Measurements from ENCODE around the gene OR2AE1. TPM values are rescaled to one million over a fixed set of nuclear protein-coding genes. Genes with fewer than 3 reads are reported as not detected.

Gene OR2AE1
- polyA plus RNA-seq, 1 donor = 0.22 TPM

Other genes starting within 250 kb of the OR2AE1 start
- gene CYP3A5, start 197.0 kb downstream of the OR2AE1 start, polyA plus RNA-seq (ENCODE audit: insufficient read length) = 2.7 TPM
- 1.2 TPM for gene CYP3A7, start 141.8 kb downstream of the OR2AE1 start, polyA plus RNA-seq (ENCODE audit: insufficient read length)
- gene CYP3A4, start 92.8 kb downstream of the OR2AE1 start, polyA plus RNA-seq (ENCODE audit: insufficient read length) = 0.42 TPM
- 0.38 TPM for gene CYP3A43, start 49.0 kb downstream of the OR2AE1 start, polyA plus RNA-seq (ENCODE audit: insufficient read length)
- 37.0 TPM for gene TRIM4, start 42.5 kb upstream of the OR2AE1 start, polyA plus RNA-seq (ENCODE audit: insufficient read length)
- 0.73 TPM for gene GJC3, start 52.6 kb upstream of the OR2AE1 start, polyA plus RNA-seq (ENCODE audit: insufficient read length)
- gene AZGP1, start 99.0 kb upstream of the OR2AE1 start, polyA plus RNA-seq (ENCODE audit: insufficient read length) = 51.8 TPM
- gene ZKSCAN1, start 138.6 kb upstream of the OR2AE1 start, polyA plus RNA-seq (ENCODE audit: insufficient read length) = 76.7 TPM
- 24.7 TPM for gene ZSCAN21, start 172.7 kb upstream of the OR2AE1 start, polyA plus RNA-seq (ENCODE audit: insufficient read length)
- 60.6 TPM for gene ZNF3, start 204.7 kb upstream of the OR2AE1 start, polyA plus RNA-seq (ENCODE audit: insufficient read length)
- gene COPS6, start 211.9 kb upstream of the OR2AE1 start, polyA plus RNA-seq (ENCODE audit: insufficient read length) = 126 TPM
- 177 TPM for gene MCM7, start 224.4 kb upstream of the OR2AE1 start, polyA plus RNA-seq (ENCODE audit: insufficient read length)
- gene AP4M1, start 224.6 kb upstream of the OR2AE1 start, polyA plus RNA-seq (ENCODE audit: insufficient read length) = 33.2 TPM
- gene TAF6, start 242.3 kb upstream of the OR2AE1 start, polyA plus RNA-seq (ENCODE audit: insufficient read length) = 67.9 TPM
- gene CNPY4, start 242.6 kb upstream of the OR2AE1 start, polyA plus RNA-seq (ENCODE audit: insufficient read length) = 46.7 TPM
- gene MBLAC1, start 249.9 kb upstream of the OR2AE1 start, polyA plus RNA-seq (ENCODE audit: insufficient read length) = 1.3 TPM

All from left kidney (tissue), 1 donor.